Mesenchymal stem cell (in vitro differentiated cells and primary cell): ENCODE measurements around the gene CDK6.
A peak's percentile ranks its signal among the peaks of the same experiment; 100 is the strongest.

Source experiments
- DNase-seq: peaks from one replicate; pipeline ENCODE4 v3.0.0-alpha.2; 2013
- H2AFZ ChIP-seq: one replicate; pipeline ENCODE4 v1.6.1; 2013; ENCODE audit warnings: low read depth, mild to moderate bottlenecking, control low read depth, inconsistent platforms, low read length, moderate library complexity
- H2AK5ac ChIP-seq: 2 replicates; pipeline ENCODE4 v1.6.1; 2013; ENCODE audit warnings: low read length, moderate library complexity, mild to moderate bottlenecking, inconsistent platforms; ENCODE audit not compliant: severe bottlenecking
- H2BK120ac ChIP-seq: one replicate; pipeline ENCODE4 v1.6.1; 2013; ENCODE audit warnings: low read depth, mild to moderate bottlenecking, inconsistent platforms, low read length, moderate library complexity
- H2BK12ac ChIP-seq, 2 experiments: one replicate each; pipeline ENCODE4 v1.6.1; 2013; ENCODE audit warnings: inconsistent platforms in 2 of 2, low read length in 2 of 2, mild to moderate bottlenecking in 2 of 2, moderate library complexity in 2 of 2, control low read depth in 1 of 2
- H2BK15ac ChIP-seq: one replicate; pipeline ENCODE4 v1.6.1; 2013; ENCODE audit warnings: mild to moderate bottlenecking, low read depth, inconsistent platforms; ENCODE audit not compliant: poor library complexity, severe bottlenecking
- H2BK5ac ChIP-seq: 2 replicates; pipeline ENCODE4 v1.6.1; 2013; ENCODE audit warnings: low read depth, mild to moderate bottlenecking, low read length, control low read depth, inconsistent platforms; ENCODE audit not compliant: poor library complexity, severe bottlenecking
- H3K14ac ChIP-seq, 2 experiments: one replicate each; pipeline ENCODE4 v1.6.1; 2013; ENCODE audit warnings: inconsistent platforms in 2 of 2, low read length in 2 of 2, control low read depth in 1 of 2, mild to moderate bottlenecking in 1 of 2, moderate library complexity in 1 of 2
- H3K18ac ChIP-seq, 2 experiments: one replicate each; pipeline ENCODE4 v1.6.1; 2013; ENCODE audit warnings: inconsistent platforms in 2 of 2, low read length in 2 of 2, control low read depth in 1 of 2, low read depth in 1 of 2, mild to moderate bottlenecking in 1 of 2
- H3K23ac ChIP-seq, 2 experiments: one replicate each; pipeline ENCODE4 v1.6.1; 2013; ENCODE audit warnings: inconsistent platforms in 2 of 2, low read length in 2 of 2, mild to moderate bottlenecking in 2 of 2, moderate library complexity in 2 of 2, control low read depth in 1 of 2
- H3K27ac ChIP-seq: 2 replicates; pipeline ENCODE4 v1.5.1; 2013; ENCODE audit warnings: mild to moderate bottlenecking, moderate library complexity, low read length, control low read depth, inconsistent platforms; ENCODE audit not compliant: poor library complexity, severe bottlenecking
- H3K27me3 ChIP-seq, 2 experiments: 2 replicates each; pipeline versions ENCODE4 v1.6.1 to v1.7.0; 2013; ENCODE audit warnings: low read length in 2 of 2, mild to moderate bottlenecking in 2 of 2, moderate library complexity in 2 of 2, control low read depth in 1 of 2, inconsistent platforms in 1 of 2; ENCODE audit not compliant: control insufficient read depth in 1 of 2, insufficient read depth in 1 of 2
- H3K36me3 ChIP-seq, 2 experiments: 2 replicates each; pipeline versions ENCODE4 v1.6.1 to v1.7.0; 2013; ENCODE audit warnings: low read length in 2 of 2, control low read depth in 1 of 2, inconsistent platforms in 1 of 2, low read depth in 1 of 2, mild to moderate bottlenecking in 1 of 2; ENCODE audit not compliant: insufficient read depth in 2 of 2, control insufficient read depth in 1 of 2
- H3K4ac ChIP-seq, 2 experiments: one replicate each; pipeline ENCODE4 v1.6.1; 2013; ENCODE audit warnings: inconsistent platforms in 2 of 2, low read length in 2 of 2, mild to moderate bottlenecking in 2 of 2, moderate library complexity in 2 of 2, control low read depth in 1 of 2, low read depth in 1 of 2
- H3K4me1 ChIP-seq: 2 replicates; pipeline ENCODE4 v1.6.1; 2013; ENCODE audit warnings: low read depth, low read length, control low read depth; ENCODE audit not compliant: control insufficient read depth, insufficient read depth
- H3K4me2 ChIP-seq: 2 replicates; pipeline ENCODE4 v1.6.1; 2013; ENCODE audit warnings: low read length, mild to moderate bottlenecking, inconsistent platforms; ENCODE audit not compliant: poor library complexity, severe bottlenecking
- H3K4me3 ChIP-seq, 2 experiments: 2 replicates each; pipeline versions ENCODE4 v1.5.1 to v1.7.0; 2013; ENCODE audit warnings: low read length in 2 of 2, mild to moderate bottlenecking in 2 of 2, control low read depth in 1 of 2, low read depth in 1 of 2; ENCODE audit not compliant: insufficient read depth in 1 of 2
- H3K79me1 ChIP-seq: replicated peaks from 2 replicates; pipeline ENCODE4 v1.6.1; 2013; ENCODE audit warnings: mild to moderate bottlenecking, control low read depth, low read length, inconsistent platforms; ENCODE audit not compliant: poor library complexity, severe bottlenecking
- H3K9ac ChIP-seq: 2 replicates; pipeline ENCODE4 v1.7.0; 2013; ENCODE audit warnings: mild to moderate bottlenecking, low read length, moderate library complexity
- H3K9me3 ChIP-seq: 2 replicates; pipeline ENCODE4 v1.7.0; 2013; ENCODE audit warnings: mild to moderate bottlenecking, low read length; ENCODE audit not compliant: control insufficient read depth
- H4K8ac ChIP-seq: one replicate; pipeline ENCODE4 v1.6.1; 2013; ENCODE audit warnings: inconsistent platforms, mild to moderate bottlenecking, low read length, moderate library complexity
- H4K91ac ChIP-seq: one replicate; pipeline ENCODE4 v1.6.1; 2013; ENCODE audit warnings: mild to moderate bottlenecking, low read length, inconsistent platforms
- WGBS: methylation state at CpG from one replicate; pipeline ENCODE4 v1.1.7; 2013; ENCODE audit warnings: mixed read lengths; 5-methylcytosine and 5-hydroxymethylcytosine counted together

Gene CDK6

DNA sequence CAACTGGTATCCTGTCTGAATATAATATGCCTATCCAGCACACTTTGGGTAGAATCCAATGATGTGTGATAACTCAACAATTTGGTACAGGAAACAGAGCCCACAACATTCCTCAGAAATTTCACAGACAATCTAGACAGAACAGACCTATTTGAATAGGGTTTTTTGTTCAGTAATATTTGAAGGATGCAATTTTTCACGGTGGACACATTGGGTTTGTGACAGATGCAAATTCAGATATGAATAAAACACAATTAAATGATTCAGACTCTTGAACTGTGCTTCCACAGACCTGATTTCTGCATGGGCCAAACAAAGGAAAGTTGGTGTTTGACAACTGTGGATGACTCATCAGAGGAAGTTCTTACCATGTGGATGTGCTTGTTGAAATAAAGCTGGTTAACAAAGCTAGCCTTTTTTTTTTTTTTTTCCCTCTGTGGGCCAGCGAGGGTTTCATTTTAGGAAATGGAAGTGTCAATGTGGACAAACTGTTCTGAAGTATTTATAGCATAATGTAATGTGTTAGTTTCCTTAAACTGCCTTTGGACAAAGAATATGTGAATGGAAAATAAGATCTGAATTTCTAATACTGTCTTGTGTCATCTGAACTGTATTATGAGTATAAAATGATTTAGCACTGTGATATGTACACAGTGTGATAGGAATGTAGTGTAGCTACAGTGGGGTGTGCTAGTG lies 203.0 kb downstream of the CDK6 start:
- H2BK5ac ChIP-seq, result no peak overlapping the region
- H3K9ac ChIP-seq, result peak overlapping the region; percentile 69
- no peak overlapping the region for H2BK12ac ChIP-seq
- peak; percentile 94 for DNase-seq
- WGBS, result 0% methylated on average over 2 of the region's 2 CpGs
- H3K4me3 ChIP-seq, result peak overlapping the region in 1 of 2 experiments; percentile 62
- H4K8ac ChIP-seq, result no peak overlapping the region
- peaks cover 2 to 6% of the 10 kb centered on the region in 2 experiments for H3K36me3 ChIP-seq
- H2AFZ ChIP-seq, result no peak overlapping the region
- no peak overlapping the region for H2AK5ac ChIP-seq
- no peak overlapping the region for H3K14ac ChIP-seq
- no peak overlapping the region for H3K4ac ChIP-seq
- H4K91ac ChIP-seq, result no peak overlapping the region
- H3K9me3 ChIP-seq, result no peaks in the 10 kb centered on the region
- H3K27me3 ChIP-seq, result no peaks in the 10 kb centered on the region
- H2BK15ac ChIP-seq, result no peak overlapping the region
- no peak overlapping the region for H3K23ac ChIP-seq
- no peak overlapping the region for H2BK120ac ChIP-seq
- peak overlapping the region; percentile 92 for H3K27ac ChIP-seq
- peaks cover 4% of the 10 kb centered on the region for H3K4me1 ChIP-seq
- H3K18ac ChIP-seq, result no peak overlapping the region
- H3K4me2 ChIP-seq, result peak overlapping the region; percentile 14
- H3K79me1 ChIP-seq, result peaks cover 15% of the 10 kb centered on the region

DNA sequence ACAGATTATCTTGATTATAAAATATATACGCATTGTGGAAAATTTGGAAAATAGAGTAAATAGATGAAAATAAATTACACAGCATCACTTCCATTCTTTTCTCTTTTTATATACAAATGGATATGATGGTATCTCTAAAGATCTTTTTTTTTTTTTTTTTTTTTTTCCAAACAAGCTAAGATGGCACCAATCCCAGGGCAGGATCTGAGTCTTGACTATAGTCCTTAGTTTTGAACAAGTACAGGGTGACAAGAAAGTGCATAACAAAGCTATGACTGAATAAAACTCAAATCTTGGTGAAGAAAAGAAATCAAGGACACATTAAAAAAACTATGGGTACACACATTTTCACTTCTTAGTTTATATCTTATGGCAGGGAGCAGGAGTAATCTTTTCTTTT lies 203.6 kb downstream of the CDK6 start:
- H3K14ac ChIP-seq, result no peak overlapping the region
- no peak for DNase-seq
- no peak overlapping the region for H2BK5ac ChIP-seq
- H2BK15ac ChIP-seq, result no peak overlapping the region
- no peak overlapping the region for H3K4ac ChIP-seq
- H3K9ac ChIP-seq, result peak overlapping the region; percentile 25
- no peak overlapping the region for H3K4me2 ChIP-seq
- H3K4me1 ChIP-seq, result peaks cover 4% of the 10 kb centered on the region
- no peak overlapping the region for H4K91ac ChIP-seq
- no peak overlapping the region for H3K18ac ChIP-seq
- peaks cover 15% of the 10 kb centered on the region for H3K79me1 ChIP-seq
- H3K27ac ChIP-seq, result peak overlapping the region; percentile 92
- WGBS, result no CpG with 5 or more reads among the region's 1 CpG
- H2BK120ac ChIP-seq, result no peak overlapping the region
- H3K23ac ChIP-seq, result no peak overlapping the region
- peak overlapping the region in 1 of 2 experiments; percentile 16 for H3K4me3 ChIP-seq
- H3K27me3 ChIP-seq, result no peaks in the 10 kb centered on the region
- no peak overlapping the region for H2BK12ac ChIP-seq
- peaks cover 3% of the 10 kb centered on the region in 2 experiments for H3K36me3 ChIP-seq
- H2AK5ac ChIP-seq, result no peak overlapping the region
- no peaks in the 10 kb centered on the region for H3K9me3 ChIP-seq
- H2AFZ ChIP-seq, result no peak overlapping the region
- no peak overlapping the region for H4K8ac ChIP-seq

DNA sequence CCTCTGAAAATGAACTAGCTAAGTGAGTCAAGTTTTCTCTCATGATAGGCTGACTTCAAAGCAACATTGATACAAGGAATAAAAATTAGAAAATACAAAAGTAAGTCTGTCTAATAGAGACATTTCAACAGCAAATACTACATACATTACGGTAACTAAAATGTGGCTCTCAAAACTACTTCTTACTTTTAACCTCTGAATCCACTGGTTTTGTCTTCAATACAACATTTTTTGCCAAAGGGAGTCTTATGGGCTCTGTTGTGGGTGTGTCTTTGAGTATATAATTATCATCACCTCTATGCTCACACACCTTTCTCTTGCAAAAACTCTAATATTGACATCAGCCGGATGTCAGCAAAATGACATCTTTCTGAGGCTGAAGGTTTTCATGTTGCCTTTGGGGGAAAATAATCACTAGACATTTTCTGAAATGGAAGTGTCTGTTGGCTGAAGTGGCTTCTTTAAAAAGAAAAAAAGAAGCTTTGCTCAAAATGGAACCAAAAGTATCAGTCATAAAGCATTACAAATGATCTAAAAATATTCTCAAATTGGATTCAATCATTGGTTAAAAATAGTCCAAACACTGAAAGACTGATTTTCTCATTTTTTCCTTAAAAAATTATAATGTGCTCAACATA lies 204.4 kb downstream of the CDK6 start:
- peaks cover 20% of the 10 kb centered on the region for H3K79me1 ChIP-seq
- H3K9me3 ChIP-seq, result peaks cover 3% of the 10 kb centered on the region
- H3K4ac ChIP-seq, result no peak overlapping the region
- H2BK5ac ChIP-seq, result no peak overlapping the region
- H3K14ac ChIP-seq, result no peak overlapping the region
- H3K4me2 ChIP-seq, result no peak overlapping the region
- H2BK12ac ChIP-seq, result no peak overlapping the region
- no peak overlapping the region for H3K4me3 ChIP-seq
- H3K27ac ChIP-seq, result peak overlapping the region; percentile 66
- H2AFZ ChIP-seq, result no peak overlapping the region
- H3K27me3 ChIP-seq, result no peaks in the 10 kb centered on the region
- H3K4me1 ChIP-seq, result peaks cover 4% of the 10 kb centered on the region
- H4K8ac ChIP-seq, result no peak overlapping the region
- no peak for DNase-seq
- peak overlapping the region; percentile 25 for H3K9ac ChIP-seq
- H2BK120ac ChIP-seq, result no peak overlapping the region
- peaks cover 3% of the 10 kb centered on the region in 2 experiments for H3K36me3 ChIP-seq
- no peak overlapping the region for H2BK15ac ChIP-seq
- H2AK5ac ChIP-seq, result peak overlapping the region; percentile 56
- H4K91ac ChIP-seq, result no peak overlapping the region
- H3K23ac ChIP-seq, result peak overlapping the region in 1 of 2 experiments; percentile 60
- no peak overlapping the region for H3K18ac ChIP-seq
- 100% methylated on average over 2 of the region's 2 CpGs for whole genome bisulfite sequencing

DNA sequence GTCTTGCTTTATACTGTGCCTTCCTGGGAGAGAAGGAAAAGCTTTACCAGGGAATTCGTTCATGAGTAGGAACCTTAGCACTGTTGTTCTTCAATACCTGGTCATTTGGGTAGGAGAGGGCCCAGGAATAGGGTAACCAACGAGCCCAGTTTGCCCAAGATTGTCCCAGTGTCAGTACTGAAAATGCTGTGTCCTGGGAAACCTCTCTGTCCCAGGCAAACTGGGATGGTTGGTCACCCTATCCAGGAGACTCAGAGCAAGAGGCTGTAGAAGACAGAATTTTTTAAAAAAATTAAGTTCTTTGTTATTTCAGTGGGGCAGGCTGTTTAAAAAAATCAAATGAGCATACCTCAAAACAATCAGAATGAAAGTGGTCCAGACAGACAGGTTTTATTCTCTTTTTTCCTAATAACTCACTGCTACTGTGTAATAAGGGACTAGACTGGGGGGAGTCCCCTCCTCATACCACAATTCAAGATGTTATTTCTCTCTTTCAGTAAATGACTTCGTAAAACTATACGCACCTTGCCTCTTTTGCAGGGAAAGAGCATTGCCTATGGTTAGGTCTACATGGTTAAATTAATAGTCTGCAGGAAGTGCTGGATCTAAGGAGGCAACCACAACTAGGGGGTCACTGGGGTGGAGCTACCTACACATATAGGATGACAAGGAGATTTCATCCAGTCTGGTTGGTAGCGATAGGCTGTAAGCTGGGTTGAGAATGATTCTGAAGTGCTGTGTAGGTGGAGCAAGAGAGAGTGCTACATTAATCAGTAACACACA lies 205.1 kb downstream of the CDK6 start:
- H4K91ac ChIP-seq, result no peak overlapping the region
- H3K14ac ChIP-seq, result no peak overlapping the region
- H3K18ac ChIP-seq, result peak overlapping the region; percentile 48 to 54
- no peak overlapping the region for H3K4me2 ChIP-seq
- H3K9me3 ChIP-seq, result peaks cover 3% of the 10 kb centered on the region
- peak overlapping the region in 1 of 2 experiments; percentile 40 for H3K4ac ChIP-seq
- no peak overlapping the region for H4K8ac ChIP-seq
- no peak overlapping the region for H2AFZ ChIP-seq
- no peak overlapping the region for H3K4me3 ChIP-seq
- no peak overlapping the region for H2BK5ac ChIP-seq
- H3K23ac ChIP-seq, result peak overlapping the region in 1 of 2 experiments; percentile 60
- WGBS, result 97% methylated on average over 4 of the region's 5 CpGs
- DNase-seq, result no peak
- H3K9ac ChIP-seq, result no peak overlapping the region
- no peaks in the 10 kb centered on the region for H3K27me3 ChIP-seq
- H3K4me1 ChIP-seq, result peaks cover 4% of the 10 kb centered on the region
- peak overlapping the region; percentile 19 for H3K27ac ChIP-seq
- H3K36me3 ChIP-seq, result peaks cover 3% of the 10 kb centered on the region in 2 experiments
- peak overlapping the region; percentile 49 for H2BK120ac ChIP-seq
- no peak overlapping the region for H2BK15ac ChIP-seq
- H2BK12ac ChIP-seq, result peak overlapping the region in 1 of 2 experiments; percentile 25
- H3K79me1 ChIP-seq, result peaks cover 22% of the 10 kb centered on the region
- no peak overlapping the region for H2AK5ac ChIP-seq
